Fibroblast of pulmonary artery (primary cell): ENCODE results near the gene SMCO2.

Source experiments
- DNase-seq: peaks from one replicate; pipeline ENCODE4 v3.0.0-alpha.2; 2010; ENCODE audit warnings: low read depth
- H3K4me3 ChIP-seq: replicated peaks from 2 replicates; pipeline ENCODE4 v1.5.1; 2011; ENCODE audit warnings: low read depth, mild to moderate bottlenecking, control low read depth, low read length, moderate library complexity
- CTCF ChIP-seq: IDR thresholded peaks from 2 replicates; pipeline ENCODE4 v1.5.1; 2011; ENCODE audit warnings: mild to moderate bottlenecking, control low read depth, low read length, inconsistent platforms; ENCODE audit errors: missing control alignments

The SMCO2 gene

GRCh38 chr12:27446436-27446835 is at the start of gene SMCO2:
Gene SMCO2 (plus strand): TSS chr12:27446736. CDS start chr12:27470632, 23,896 bp downstream.
- no peak within 1 kb of the TSS for H3K4me3 ChIP-seq
- TF ChIP-seq CTCF, result no peak
- DNase-seq, result no peak

GRCh38 chr12:27398466-27398865 is 48.1 kb upstream of the SMCO2 start:
- no peak overlapping the region for H3K4me3 ChIP-seq

GRCh38 chr12:27399074-27399473 is 47.5 kb upstream of the SMCO2 start:
- DNase-seq, result no peak
- TF ChIP-seq CTCF, result no peak

More at GRCh38 chr12:27398466-27398865, 48.1 kb upstream of the SMCO2 start:
- TF ChIP-seq CTCF, result no peak
- DNase-seq, result no peak

GRCh38 chr12:27400856-27401354 is 45.6 kb upstream of the SMCO2 start:
- TF ChIP-seq CTCF, result no peak
- no peak overlapping the region for H3K4me3 ChIP-seq
- DNase-seq, result no peak

More at GRCh38 chr12:27399074-27399473, 47.5 kb upstream of the SMCO2 start:
- H3K4me3 ChIP-seq, result no peak overlapping the region

GRCh38 chr12:27412047-27412446 is 34.5 kb upstream of the SMCO2 start:
- H3K4me3 ChIP-seq, result no peak overlapping the region
- no peak for DNase-seq
- TF ChIP-seq CTCF, result no peak

- DNase-seq, result no peak
- TF ChIP-seq CTCF, result no peak
- H3K4me3 ChIP-seq, result no peak overlapping the region
Observed at GRCh38 chr12:27422697-27423096, 23.8 kb upstream of the SMCO2 start.

GRCh38 chr12:27424631-27425230 is 21.8 kb upstream of the SMCO2 start:
- peak; percentile 71 for TF ChIP-seq CTCF
- DNase-seq, result peak; percentile 86
- no peak overlapping the region for H3K4me3 ChIP-seq
